ENCODE data around the gene PRKCH. TPM values are rescaled to one million over a fixed set of nuclear protein-coding genes. Genes with fewer than 3 reads are reported as not detected.

Gene PRKCH
- total RNA-seq, 1 donor from 2014 or later: 9.0 TPM

GRCh38 chr14:61417141-61417540, 95.8 kb downstream of the PRKCH start:
- Mint-ChIP-seq H3K4me3 (no peak overlapping the region), H3K4me1 (peaks cover 11% of the 10 kb centered on the region), H3K36me3 (no peaks in the 10 kb centered on the region), H3K27me3 (ENCODE audit: low read depth) (no peaks in the 10 kb centered on the region), H3K27ac (no peak overlapping the region), H3K9me3 (no peaks in the 10 kb centered on the region)
- DNase-seq (ENCODE audit: low spot score in 2 of 2, unreplicated experiment in 2 of 2): no peak
- TF ChIP-seq CTCF (IDR thresholded peaks at IDR 0.05; ENCODE audit: unreplicated experiment): no peak

GRCh38 chr14:61417883-61418455, 96.6 kb downstream of the PRKCH start:
- DNase-seq (ENCODE audit: low spot score in 2 of 2, unreplicated experiment in 2 of 2): no peak
- peaks cover 11% of the 10 kb centered on the region for H3K4me1 Mint-ChIP-seq
- no peaks in the 10 kb centered on the region for H3K36me3 Mint-ChIP-seq
- H3K27me3 Mint-ChIP-seq (ENCODE audit: low read depth): no peaks in the 10 kb centered on the region
- H3K27ac Mint-ChIP-seq: no peak overlapping the region
- no peaks in the 10 kb centered on the region for H3K9me3 Mint-ChIP-seq
- no peak for TF ChIP-seq CTCF (IDR thresholded peaks at IDR 0.05; ENCODE audit: unreplicated experiment)
- H3K4me3 Mint-ChIP-seq: no peak overlapping the region

- no peak for DNase-seq (ENCODE audit: low spot score in 2 of 2, unreplicated experiment in 2 of 2)
- no peak overlapping the region for H3K27ac Mint-ChIP-seq
- H3K4me1 Mint-ChIP-seq: peaks cover 11% of the 10 kb centered on the region
- H3K4me3 Mint-ChIP-seq: no peak overlapping the region
- H3K9me3 Mint-ChIP-seq: no peaks in the 10 kb centered on the region
- H3K36me3 Mint-ChIP-seq: no peaks in the 10 kb centered on the region
- H3K27me3 Mint-ChIP-seq (ENCODE audit: low read depth): no peaks in the 10 kb centered on the region
- TF ChIP-seq CTCF (IDR thresholded peaks at IDR 0.05; ENCODE audit: unreplicated experiment): no peak
These were observed 97.4 kb downstream of the PRKCH start for GRCh38 chr14:61418746-61419145.

GRCh38 chr14:61419201-61419600, 97.8 kb downstream of the PRKCH start:
- H3K27ac Mint-ChIP-seq: no peak overlapping the region
- no peaks in the 10 kb centered on the region for H3K27me3 Mint-ChIP-seq (ENCODE audit: low read depth)
- H3K9me3 Mint-ChIP-seq: peaks cover 3% of the 10 kb centered on the region

GRCh38 chr14:61420326-61420725, 98.9 kb downstream of the PRKCH start:
- H3K27me3 Mint-ChIP-seq (ENCODE audit: low read depth): no peaks in the 10 kb centered on the region
- H3K4me1 Mint-ChIP-seq: peaks cover 11% of the 10 kb centered on the region
- no peak for TF ChIP-seq CTCF (IDR thresholded peaks at IDR 0.05; ENCODE audit: unreplicated experiment)
- H3K36me3 Mint-ChIP-seq: no peaks in the 10 kb centered on the region
- no peak for DNase-seq (ENCODE audit: low spot score in 2 of 2, unreplicated experiment in 2 of 2)
- no peak overlapping the region for H3K4me3 Mint-ChIP-seq
- H3K9me3 Mint-ChIP-seq: peaks cover 6% of the 10 kb centered on the region
- no peak overlapping the region for H3K27ac Mint-ChIP-seq

More at GRCh38 chr14:61419201-61419600, 97.8 kb downstream of the PRKCH start:
- TF ChIP-seq CTCF (IDR thresholded peaks at IDR 0.05; ENCODE audit: unreplicated experiment): no peak
- Mint-ChIP-seq H3K36me3 (no peaks in the 10 kb centered on the region), H3K4me3 (no peak overlapping the region), H3K4me1 (peaks cover 11% of the 10 kb centered on the region)
- DNase-seq (ENCODE audit: low spot score in 2 of 2, unreplicated experiment in 2 of 2): no peak
